Choroid plexus epithelial cell (primary cell): ENCODE data around the gene VWA5B2.
A peak's percentile ranks its signal among the peaks of the same experiment; 100 is the strongest.
"Not testable (repeated sequence)": the region's sequence is repeated elsewhere in the genome, so short reads cannot be mapped to it uniquely, and the experiment has no call there.

ENCODE experiments used
- DNase-seq: peaks from one replicate; pipeline ENCODE4 v3.0.0-alpha.2; 2010; ENCODE audit warnings: low read depth
- H3K4me3 ChIP-seq: 2 replicates; pipeline ENCODE4 v1.5.1; 2011; ENCODE audit warnings: low read depth, mild to moderate bottlenecking, control low read depth, low read length, moderate library complexity
- CTCF ChIP-seq: conservative IDR thresholded peaks from 2 replicates; pipeline ENCODE4 v1.5.1; 2011; ENCODE audit warnings: low read depth, mild to moderate bottlenecking, control low read depth, inconsistent platforms, low read length, moderate library complexity

VWA5B2 gene

GRCh38 chr3:184261270-184261853, 32.0 kb downstream of the VWA5B2 start, which contains the start of gene CAMK2N2:
Gene CAMK2N2, minus strand, starts transcription at chr3:184261553. Its CDS starts 268 bp downstream, at chr3:184261285.
- no peak for TF ChIP-seq CTCF
- H3K4me3 ChIP-seq = peak within 1 kb of the TSS; percentile 59
- peak; percentile 68 for DNase-seq

- DNase-seq = peak; percentile 56
- H3K4me3 ChIP-seq = peak overlapping the region; percentile 59
- no peak for TF ChIP-seq CTCF
Observed at GRCh38 chr3:184261854-184262763, 32.7 kb downstream of the VWA5B2 start.

- no peak for DNase-seq
- no peak overlapping the region for H3K4me3 ChIP-seq
- no peak for TF ChIP-seq CTCF
Observed at GRCh38 chr3:184262764-184263179, 33.4 kb downstream of the VWA5B2 start.

GRCh38 chr3:184267249-184267648, 37.9 kb downstream of the VWA5B2 start:
- DNase-seq, H3K4me3 ChIP-seq: not testable (repeated sequence)

- no peak for DNase-seq
- no peak for TF ChIP-seq CTCF
- H3K4me3 ChIP-seq = no peak overlapping the region
Observed at GRCh38 chr3:184272269-184272668, 42.9 kb downstream of the VWA5B2 start.

GRCh38 chr3:184275381-184275701, 46.0 kb downstream of the VWA5B2 start:
- TF ChIP-seq CTCF = no peak
- DNase-seq = no peak
- H3K4me3 ChIP-seq = no peak overlapping the region

GRCh38 chr3:184275961-184276910, 46.9 kb downstream of the VWA5B2 start, which contains the start of gene ECE2:
Gene ECE2, plus strand, starts transcription at chr3:184276022. Its CDS starts 132 bp downstream, at chr3:184276154.
- no peak for TF ChIP-seq CTCF
- DNase-seq = no peak
- H3K4me3 ChIP-seq = no peak within 1 kb of the TSS
